Measurements from ENCODE around the gene GPC6.

GRCh38 chr13:93976528-93976927 lies 749.9 kb downstream of the GPC6 start:
- TF ChIP-seq EZH2 (IDR thresholded peaks at IDR 0.05; ENCODE audit: insufficient read depth, poor library complexity, severe bottlenecking) (no peak), EZH2phosphoT487 (IDR thresholded peaks at IDR 0.05; ENCODE audit: insufficient read depth, low read depth) (no peak)

Measured in GM23248 (cell line).